ENCODE data around the gene PMM1.

Gene PMM1

GRCh38 chr22:41557401-41558240, 32.0 kb downstream of the PMM1 start:
- Mint-ChIP-seq H3K36me3 (ENCODE audit: low read depth) (no peaks in the 10 kb centered on the region), H3K4me3 (no peak overlapping the region), H3K27me3 (ENCODE audit: low read depth, poor library complexity) (peaks cover 3% of the 10 kb centered on the region), H3K27ac (peak overlapping the region; percentile 97), H3K9me3 (no peaks in the 10 kb centered on the region), H3K4me1 (peaks cover 88% of the 10 kb centered on the region)
- TF ChIP-seq CTCF (IDR thresholded peaks at IDR 0.05), result no peak
- DNase-seq, result no peak

- peaks cover 84% of the 10 kb centered on the region for H3K4me1 Mint-ChIP-seq
- peak overlapping the region; percentile 7 for H3K27ac Mint-ChIP-seq
- no peaks in the 10 kb centered on the region for H3K36me3 Mint-ChIP-seq (ENCODE audit: low read depth)
- H3K9me3 Mint-ChIP-seq, result no peaks in the 10 kb centered on the region
- H3K4me3 Mint-ChIP-seq, result no peak overlapping the region
- H3K27me3 Mint-ChIP-seq (ENCODE audit: low read depth, poor library complexity), result peaks cover 7% of the 10 kb centered on the region
- no peak for TF ChIP-seq CTCF (IDR thresholded peaks at IDR 0.05)
- DNase-seq, result no peak
Observed at GRCh38 chr22:41556561-41556960, 33.1 kb downstream of the PMM1 start.

GRCh38 chr22:41555325-41555982, 34.2 kb downstream of the PMM1 start:
- peak overlapping the region; percentile 31 for H3K27ac Mint-ChIP-seq
- H3K4me1 Mint-ChIP-seq, result peaks cover 77% of the 10 kb centered on the region
- no peak for TF ChIP-seq CTCF (IDR thresholded peaks at IDR 0.05)
- no peaks in the 10 kb centered on the region for H3K36me3 Mint-ChIP-seq (ENCODE audit: low read depth)
- no peaks in the 10 kb centered on the region for H3K9me3 Mint-ChIP-seq
- no peak overlapping the region for H3K4me3 Mint-ChIP-seq
- H3K27me3 Mint-ChIP-seq (ENCODE audit: low read depth, poor library complexity), result peaks cover 4% of the 10 kb centered on the region
- DNase-seq, result no peak

- H3K27ac Mint-ChIP-seq, result peak overlapping the region; percentile 86
- H3K9me3 Mint-ChIP-seq, result no peaks in the 10 kb centered on the region
- DNase-seq, result no peak
- peaks cover 4% of the 10 kb centered on the region for H3K27me3 Mint-ChIP-seq (ENCODE audit: low read depth, poor library complexity)
- H3K36me3 Mint-ChIP-seq (ENCODE audit: low read depth), result no peaks in the 10 kb centered on the region
- TF ChIP-seq CTCF (IDR thresholded peaks at IDR 0.05), result no peak
- peaks cover 56% of the 10 kb centered on the region for H3K4me1 Mint-ChIP-seq
- H3K4me3 Mint-ChIP-seq, result no peak overlapping the region
Observed at GRCh38 chr22:41551877-41552582, 37.6 kb downstream of the PMM1 start.

- no peak for DNase-seq
- Mint-ChIP-seq H3K9me3 (no peaks in the 10 kb centered on the region), H3K4me3 (no peak overlapping the region), H3K4me1 (peaks cover 47% of the 10 kb centered on the region), H3K27me3 (ENCODE audit: low read depth, poor library complexity) (peaks cover 6% of the 10 kb centered on the region), H3K36me3 (ENCODE audit: low read depth) (no peaks in the 10 kb centered on the region), H3K27ac (no peak overlapping the region)
- TF ChIP-seq CTCF (IDR thresholded peaks at IDR 0.05), result no peak
Observed at GRCh38 chr22:41550952-41551491, 38.6 kb downstream of the PMM1 start.

All from nephron progenitor cell (in vitro differentiated cells).